Measurements from ENCODE around the gene ITSN1.
A peak's percentile ranks its signal among the peaks of the same experiment; 100 is the strongest.

- TF ChIP-seq FOXM1 (IDR thresholded peaks at IDR 0.05; ENCODE audit: borderline replicate concordance, low read depth): no peak
- TF ChIP-seq RAD21 (IDR thresholded peaks at IDR 0.05; ENCODE audit: low read depth): no peak
- no peak for TF ChIP-seq TCF12 (IDR thresholded peaks at IDR 0.05; ENCODE audit: low read depth)
- TF ChIP-seq, protein P1, sequence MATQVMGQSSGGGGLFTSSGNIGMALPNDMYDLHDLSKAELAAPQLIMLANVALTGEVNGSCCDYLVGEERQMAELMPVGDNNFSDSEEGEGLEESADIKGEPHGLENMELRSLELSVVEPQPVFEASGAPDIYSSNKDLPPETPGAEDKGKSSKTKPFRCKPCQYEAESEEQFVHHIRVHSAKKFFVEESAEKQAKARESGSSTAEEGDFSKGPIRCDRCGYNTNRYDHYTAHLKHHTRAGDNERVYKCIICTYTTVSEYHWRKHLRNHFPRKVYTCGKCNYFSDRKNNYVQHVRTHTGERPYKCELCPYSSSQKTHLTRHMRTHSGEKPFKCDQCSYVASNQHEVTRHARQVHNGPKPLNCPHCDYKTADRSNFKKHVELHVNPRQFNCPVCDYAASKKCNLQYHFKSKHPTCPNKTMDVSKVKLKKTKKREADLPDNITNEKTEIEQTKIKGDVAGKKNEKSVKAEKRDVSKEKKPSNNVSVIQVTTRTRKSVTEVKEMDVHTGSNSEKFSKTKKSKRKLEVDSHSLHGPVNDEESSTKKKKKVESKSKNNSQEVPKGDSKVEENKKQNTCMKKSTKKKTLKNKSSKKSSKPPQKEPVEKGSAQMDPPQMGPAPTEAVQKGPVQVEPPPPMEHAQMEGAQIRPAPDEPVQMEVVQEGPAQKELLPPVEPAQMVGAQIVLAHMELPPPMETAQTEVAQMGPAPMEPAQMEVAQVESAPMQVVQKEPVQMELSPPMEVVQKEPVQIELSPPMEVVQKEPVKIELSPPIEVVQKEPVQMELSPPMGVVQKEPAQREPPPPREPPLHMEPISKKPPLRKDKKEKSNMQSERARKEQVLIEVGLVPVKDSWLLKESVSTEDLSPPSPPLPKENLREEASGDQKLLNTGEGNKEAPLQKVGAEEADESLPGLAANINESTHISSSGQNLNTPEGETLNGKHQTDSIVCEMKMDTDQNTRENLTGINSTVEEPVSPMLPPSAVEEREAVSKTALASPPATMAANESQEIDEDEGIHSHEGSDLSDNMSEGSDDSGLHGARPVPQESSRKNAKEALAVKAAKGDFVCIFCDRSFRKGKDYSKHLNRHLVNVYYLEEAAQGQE (IDR thresholded peaks at IDR 0.05; ENCODE audit: low read depth): no peak
- TF ChIP-seq, protein P2, sequence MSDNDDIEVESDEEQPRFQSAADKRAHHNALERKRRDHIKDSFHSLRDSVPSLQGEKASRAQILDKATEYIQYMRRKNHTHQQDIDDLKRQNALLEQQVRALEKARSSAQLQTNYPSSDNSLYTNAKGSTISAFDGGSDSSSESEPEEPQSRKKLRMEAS (IDR thresholded peaks at IDR 0.05): peak; percentile 47; the same call in 1 of the 2 replicates
- TF ChIP-seq ZBTB7A (IDR thresholded peaks at IDR 0.05; ENCODE audit: low read depth): no peak
- no peak for TF ChIP-seq CEBPB (IDR thresholded peaks at IDR 0.05)
- TF ChIP-seq EGR1 (IDR thresholded peaks at IDR 0.05): 0 out of 2 replicates have a peak, but pooled peaks have one; percentile 33
Measured at GRCh38 chr21:33642027-33642895, at the start of gene ITSN1.

Data from Ishikawa (cell line).